Bronchial epithelial cell (primary cell): ENCODE measurements around the gene OR10G8. TPM values are rescaled to one million over a fixed set of nuclear protein-coding genes. Genes with fewer than 3 reads are reported as not detected.

Experiments used
- DNase-seq: peaks from one replicate; pipeline ENCODE4 v3.0.0-alpha.2; 2010; ENCODE audit warnings: low read depth
- FAIRE-seq: peaks from 2 replicates; lab custom pipeline; 2011; peaks lifted over from hg19 to GRCh38; lab: Jason Lieb, UNC
- H3K27me3 ChIP-seq: 2 replicates; pipeline ENCODE4 v1.5.1; 2011; ENCODE audit warnings: low read length; ENCODE audit not compliant: control insufficient read depth, insufficient read depth
- H3K36me3 ChIP-seq: 2 replicates; pipeline ENCODE4 v1.5.1; 2011; ENCODE audit warnings: low read length; ENCODE audit not compliant: control insufficient read depth, insufficient read depth
- H3K4me3 ChIP-seq: 2 replicates; pipeline ENCODE4 v1.5.1; 2011; ENCODE audit warnings: mild to moderate bottlenecking, low read depth, low read length, control low read depth
- CTCF ChIP-seq: IDR thresholded peaks from 2 replicates; pipeline ENCODE4 v1.5.1; 2011; ENCODE audit warnings: mild to moderate bottlenecking, moderate library complexity, low read length, control low read depth, inconsistent platforms; ENCODE audit not compliant: insufficient read depth, severe bottlenecking
- total RNA-seq: library from RNA; depleted of rRNA; stranded (reverse); fragments of >200 nt; gene quantifications from 2 replicates; pipeline ENCODE4 v1.2.1, GENCODE V29; 2014

The OR10G8 gene
- total RNA-seq, 1 donor from 2014 or later, result not detected

- H3K27me3 ChIP-seq, result no peaks in the 10 kb centered on the region
- no peak for DNase-seq
These were observed 10.1 kb downstream of the OR10G8 start for GRCh38 chr11:124036666-124037065.

GRCh38 chr11:124039557-124039956 lies 13.0 kb downstream of the OR10G8 start:
- H3K36me3 ChIP-seq, result no peaks in the 10 kb centered on the region
- no peaks in the 10 kb centered on the region for H3K27me3 ChIP-seq
- no peak for DNase-seq
- FAIRE-seq, result no peak
- no peak for TF ChIP-seq CTCF
- H3K4me3 ChIP-seq, result no peak overlapping the region

More at GRCh38 chr11:124036666-124037065, 10.1 kb downstream of the OR10G8 start:
- FAIRE-seq, result no peak
- H3K36me3 ChIP-seq, result no peaks in the 10 kb centered on the region
- TF ChIP-seq CTCF, result no peak
- H3K4me3 ChIP-seq, result no peak overlapping the region

GRCh38 chr11:124041254-124041653 lies 14.7 kb downstream of the OR10G8 start, which contains the start of gene OR10G7:
Gene OR10G7, minus strand, starts transcription at chr11:124041325. Its CDS starts 2,324 bp downstream, at chr11:124039001.
- no peak for FAIRE-seq
- DNase-seq, result no peak

GRCh38 chr11:124043420-124043819 lies 16.8 kb downstream of the OR10G8 start:
- TF ChIP-seq CTCF, result no peak
- Histone ChIP-seq H3K36me3 (no peaks in the 10 kb centered on the region), H3K27me3 (no peaks in the 10 kb centered on the region), H3K4me3 (no peak overlapping the region)
- no peak for DNase-seq
- no peak for FAIRE-seq

More at GRCh38 chr11:124041254-124041653, 14.7 kb downstream of the OR10G8 start, which contains the start of gene OR10G7:
- Histone ChIP-seq H3K36me3 (no peaks in the 10 kb centered on the region), H3K4me3 (no peak within 1 kb of the TSS), H3K27me3 (no peaks in the 10 kb centered on the region)
- no peak for TF ChIP-seq CTCF

DNA sequence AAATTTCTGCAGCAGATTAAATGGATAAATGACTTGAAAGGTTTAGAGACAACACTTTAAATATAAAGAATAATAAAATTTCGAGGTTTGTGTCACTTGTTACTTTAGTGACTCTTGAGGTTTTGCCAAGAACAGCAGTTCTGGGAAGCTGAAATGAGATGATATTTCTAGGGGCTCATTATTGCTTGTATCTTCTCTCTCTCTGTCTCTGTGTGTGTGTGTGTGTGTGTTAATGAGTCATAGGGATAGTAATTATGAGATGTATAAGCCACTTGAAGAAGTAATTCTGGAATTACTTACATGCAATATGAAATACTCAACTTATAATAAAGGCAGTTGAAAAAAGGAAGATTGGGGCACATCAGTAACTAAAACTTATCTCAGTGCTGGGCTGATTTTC lies 24.1 kb downstream of the OR10G8 start:
- Histone ChIP-seq H3K4me3 (no peak overlapping the region), H3K36me3 (no peaks in the 10 kb centered on the region), H3K27me3 (no peaks in the 10 kb centered on the region)
- FAIRE-seq (no peak), DNase-seq (peak; percentile 27)
- no peak for TF ChIP-seq CTCF

GRCh38 chr11:124052966-124053365 lies 26.4 kb downstream of the OR10G8 start:
- no peaks in the 10 kb centered on the region for H3K27me3 ChIP-seq
- no peak for DNase-seq
- FAIRE-seq, result no peak
- H3K36me3 ChIP-seq, result no peaks in the 10 kb centered on the region
- TF ChIP-seq CTCF, result no peak
- no peak overlapping the region for H3K4me3 ChIP-seq
